KG1 (cell line): ENCODE measurements around the gene PHACTR3.

Experiments used
- DNase-seq: peaks from one replicate; lab custom pipeline; 2025; lab: John Stamatoyannopoulos, UW

Gene PHACTR3

DNA sequence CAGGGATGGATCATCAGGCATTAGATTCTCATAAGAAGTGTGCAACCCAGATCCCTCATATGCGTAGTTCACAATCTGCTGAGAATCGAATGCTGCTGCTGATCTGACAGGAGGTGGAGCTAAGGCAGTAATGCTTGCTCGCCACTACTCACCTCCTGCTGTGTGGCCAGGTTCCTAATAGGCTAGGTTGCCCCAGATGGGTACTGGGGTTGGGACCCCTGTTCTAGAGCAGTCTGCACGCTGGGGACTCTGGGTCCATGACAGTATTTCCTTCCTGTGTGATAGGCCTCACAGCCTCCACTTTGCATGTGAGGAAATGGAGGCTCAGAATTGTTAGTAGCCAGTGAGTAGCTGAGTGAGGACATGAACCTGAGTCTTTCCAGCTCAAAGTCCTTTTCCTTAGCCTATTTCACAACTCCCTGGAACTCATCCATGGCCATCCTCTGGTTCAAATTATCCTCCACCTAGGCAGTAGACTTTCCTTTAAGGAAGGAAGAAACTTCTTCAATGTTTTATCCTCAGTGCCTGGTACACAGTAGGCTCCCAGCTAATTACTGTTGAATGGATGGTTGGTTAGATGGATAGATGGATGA is 211.9 kb downstream of the PHACTR3 start:
- DNase-seq = no peak

GRCh38 chr20:59817406-59817805 is 213.1 kb downstream of the PHACTR3 start:
- DNase-seq = no peak

- DNase-seq = no peak
Observed at GRCh38 chr20:59817846-59818615, 213.7 kb downstream of the PHACTR3 start.

DNA sequence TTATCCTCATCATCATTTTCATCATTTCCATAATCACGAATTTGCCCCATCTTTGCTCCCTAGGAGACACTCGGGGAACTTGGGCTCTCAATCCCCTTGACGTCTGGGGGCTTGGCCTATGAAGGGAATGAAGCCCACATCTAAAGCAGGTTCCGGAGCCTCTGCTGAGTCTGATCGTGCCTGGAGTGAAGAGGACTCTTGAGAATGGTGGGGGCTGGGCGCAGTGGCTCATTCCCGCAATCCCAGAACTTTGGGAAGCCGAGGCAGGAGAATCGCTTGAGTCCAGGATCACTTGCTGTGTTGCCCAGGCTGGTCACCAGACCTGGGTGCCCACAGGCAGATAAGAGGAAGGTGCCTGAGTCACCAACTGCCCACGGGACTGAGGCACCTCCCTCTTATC is 214.6 kb downstream of the PHACTR3 start:
- DNase-seq = no peak

- no peak for DNase-seq
Observed at GRCh38 chr20:59819496-59820203, 215.3 kb downstream of the PHACTR3 start.

DNA sequence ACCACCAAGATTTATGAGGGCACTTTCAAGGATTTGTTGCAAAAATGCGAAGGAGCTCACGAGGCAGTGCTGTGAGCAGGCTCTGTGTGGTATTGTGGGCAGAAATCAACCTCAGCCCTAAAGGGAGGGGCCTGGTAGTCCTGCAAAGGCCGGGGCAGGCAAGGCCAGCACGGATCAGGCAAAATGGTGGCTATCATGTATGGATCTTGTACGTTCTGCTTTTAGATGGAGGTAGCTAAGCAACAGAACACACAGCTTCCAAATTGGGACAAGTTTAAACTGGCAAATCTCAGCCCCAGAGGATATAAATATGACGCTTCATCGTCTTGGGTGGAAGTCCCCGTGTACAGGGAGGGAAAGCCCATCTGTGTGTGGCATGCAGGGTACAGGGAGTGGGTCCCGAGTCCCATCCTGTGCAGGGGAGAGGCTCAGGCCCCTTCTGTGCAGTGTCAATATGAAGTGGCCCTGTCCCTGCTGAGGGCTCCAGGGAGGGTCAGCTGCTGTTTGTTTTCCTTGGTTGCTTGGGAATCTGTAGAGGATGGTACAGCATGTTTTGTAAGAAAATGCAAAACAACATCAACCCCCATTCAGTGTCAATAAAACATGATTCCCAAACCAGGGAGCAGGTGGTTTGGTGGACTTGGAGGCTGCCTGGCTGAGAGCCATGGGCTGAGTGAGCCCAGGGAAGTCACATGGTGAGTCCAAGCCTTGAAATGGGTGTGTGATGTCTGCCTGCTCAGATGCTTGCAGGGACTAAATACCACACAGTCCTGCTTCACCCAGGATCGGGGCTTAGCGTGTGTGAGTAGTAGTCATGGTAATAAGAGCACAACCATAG is 216.1 kb downstream of the PHACTR3 start:
- no peak for DNase-seq

- DNase-seq = no peak
Observed at GRCh38 chr20:59821201-59821600, 216.9 kb downstream of the PHACTR3 start.

DNA sequence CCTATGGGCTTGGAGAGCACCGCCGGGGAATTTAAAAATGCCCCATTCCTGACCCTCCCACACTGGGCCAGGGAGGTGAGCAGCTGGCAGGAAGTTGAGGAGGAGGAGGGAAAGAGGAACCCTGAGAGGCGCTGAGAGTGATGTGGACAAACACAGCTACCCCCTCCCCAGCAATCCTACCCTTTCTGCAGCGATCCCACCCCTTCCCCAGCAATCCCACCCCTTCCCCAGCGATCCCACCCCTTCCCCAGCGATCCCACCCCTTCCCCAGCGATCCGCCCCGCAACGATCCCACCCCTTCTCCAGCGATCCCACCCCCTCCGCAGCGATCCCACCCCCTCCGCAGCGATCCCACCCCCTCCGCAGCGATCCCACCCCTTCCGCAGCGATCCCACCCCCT is 217.4 kb downstream of the PHACTR3 start:
- DNase-seq = no peak

- DNase-seq = no peak
Observed at GRCh38 chr20:59822291-59823029, 218.1 kb downstream of the PHACTR3 start.

DNA sequence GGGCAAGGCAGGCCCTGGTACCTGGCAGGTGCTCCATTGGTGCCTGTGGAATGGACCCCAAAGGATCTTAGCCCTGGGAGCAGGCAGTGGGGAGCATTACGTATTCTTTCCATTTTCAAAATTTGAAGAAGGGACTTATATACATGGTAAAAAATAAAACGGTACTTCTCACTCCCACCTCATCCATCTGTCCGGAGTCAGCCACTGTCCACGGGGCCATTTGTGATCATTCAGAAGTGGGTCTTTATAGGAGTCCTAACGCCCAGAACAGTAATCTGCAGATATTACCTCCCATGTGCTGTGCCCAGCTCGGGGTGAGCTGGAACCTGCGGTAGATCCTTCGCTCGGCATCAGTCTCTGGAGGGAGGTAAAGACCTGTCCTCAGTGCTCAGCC is 218.7 kb downstream of the PHACTR3 start:
- no peak for DNase-seq

DNA sequence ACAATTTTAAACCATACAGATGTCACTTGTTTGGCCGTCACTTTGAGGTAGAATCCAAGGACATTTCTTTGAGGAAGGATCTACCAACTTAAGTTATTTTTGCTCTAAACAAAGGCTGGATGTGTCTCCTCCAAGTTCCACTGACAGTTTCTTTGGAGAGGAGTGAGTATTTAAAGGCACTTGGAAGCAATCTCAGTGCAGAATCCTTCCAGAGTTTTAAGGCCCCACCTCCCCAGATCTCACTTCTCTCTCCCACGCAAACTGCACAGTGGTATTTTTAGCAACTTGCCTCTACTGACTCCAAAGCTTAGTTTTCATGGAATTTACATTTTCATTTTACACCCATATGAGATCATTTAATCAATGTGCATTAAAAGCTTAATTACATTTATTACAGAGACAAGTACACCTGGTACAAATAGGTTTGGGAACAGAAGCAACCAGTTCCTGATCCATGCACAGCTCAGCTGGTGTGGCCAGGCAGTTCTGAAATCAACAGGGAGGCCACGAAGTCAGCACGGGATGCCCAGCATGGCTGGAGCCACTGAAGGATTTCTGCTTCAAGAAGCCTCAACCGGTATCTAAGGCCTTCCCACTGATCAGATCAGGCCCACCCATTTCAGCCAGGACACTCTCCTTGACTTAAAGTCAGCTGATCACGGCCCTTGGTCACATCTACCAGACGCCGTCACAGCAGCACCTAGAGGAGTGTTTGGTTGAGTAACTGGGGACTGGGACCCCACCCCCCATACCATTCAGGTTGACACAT is 219.3 kb downstream of the PHACTR3 start:
- no peak for DNase-seq

DNA sequence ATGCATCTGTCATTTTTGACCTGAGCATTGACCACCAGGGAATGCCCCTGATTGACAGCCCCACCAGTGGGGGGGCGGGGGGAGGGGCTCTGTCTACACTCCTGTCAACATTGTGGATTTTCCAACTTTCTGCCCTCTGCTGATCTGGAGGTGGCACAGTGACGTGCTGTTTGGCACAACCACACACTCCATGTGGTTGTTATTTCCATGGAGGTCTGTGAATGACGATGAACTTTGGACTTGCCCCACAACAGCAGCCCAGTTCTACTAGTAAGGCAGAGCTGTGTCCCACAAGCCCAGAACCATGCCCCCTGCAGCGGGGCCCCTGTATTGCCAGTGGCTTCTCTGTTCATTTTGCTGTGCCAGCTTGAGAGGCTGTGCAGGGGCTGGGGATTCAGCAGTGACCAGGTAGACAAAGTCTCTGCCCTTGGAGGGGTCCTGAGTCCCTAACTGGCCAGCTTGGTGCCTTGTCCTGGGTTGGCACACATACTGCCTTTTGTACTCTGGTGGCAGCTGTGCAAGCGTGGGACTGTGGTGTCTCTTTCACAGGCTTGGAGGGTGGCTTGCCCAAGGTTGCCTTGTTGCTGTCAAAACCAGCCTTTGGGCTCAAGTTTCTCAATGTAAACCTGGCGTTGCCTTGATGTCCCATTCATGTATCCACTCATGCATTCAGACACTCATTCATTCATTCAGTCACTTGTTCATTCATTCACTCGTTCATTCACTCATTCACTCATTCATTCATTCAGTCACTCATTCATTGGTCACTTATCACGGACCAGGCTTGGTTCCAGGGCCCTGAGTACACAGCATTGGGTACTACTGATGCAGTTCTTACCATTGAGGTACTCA is 220.6 kb downstream of the PHACTR3 start:
- DNase-seq = no peak

DNA sequence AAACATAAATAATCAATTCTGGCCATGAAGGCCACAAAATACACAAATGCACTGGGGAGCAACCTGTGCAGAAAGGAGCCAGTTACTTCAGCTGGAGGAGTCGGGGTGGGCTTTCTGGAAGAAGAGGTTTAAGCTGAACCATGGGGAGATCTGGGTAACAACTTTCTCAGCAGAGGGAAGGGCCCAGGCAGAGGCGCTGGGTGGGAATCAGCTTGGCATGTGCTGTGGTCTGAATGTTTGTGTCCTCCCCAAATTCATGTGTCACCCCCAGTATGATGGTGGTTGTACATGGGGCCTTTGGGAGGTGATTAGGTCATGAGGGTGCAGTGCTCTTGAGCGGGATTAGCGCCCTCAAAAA is 221.2 kb downstream of the PHACTR3 start:
- no peak for DNase-seq

- DNase-seq = no peak
Observed at GRCh38 chr20:59825944-59826759, 221.8 kb downstream of the PHACTR3 start.

GRCh38 chr20:59827138-59828056 is 223.1 kb downstream of the PHACTR3 start:
- DNase-seq = no peak

DNA sequence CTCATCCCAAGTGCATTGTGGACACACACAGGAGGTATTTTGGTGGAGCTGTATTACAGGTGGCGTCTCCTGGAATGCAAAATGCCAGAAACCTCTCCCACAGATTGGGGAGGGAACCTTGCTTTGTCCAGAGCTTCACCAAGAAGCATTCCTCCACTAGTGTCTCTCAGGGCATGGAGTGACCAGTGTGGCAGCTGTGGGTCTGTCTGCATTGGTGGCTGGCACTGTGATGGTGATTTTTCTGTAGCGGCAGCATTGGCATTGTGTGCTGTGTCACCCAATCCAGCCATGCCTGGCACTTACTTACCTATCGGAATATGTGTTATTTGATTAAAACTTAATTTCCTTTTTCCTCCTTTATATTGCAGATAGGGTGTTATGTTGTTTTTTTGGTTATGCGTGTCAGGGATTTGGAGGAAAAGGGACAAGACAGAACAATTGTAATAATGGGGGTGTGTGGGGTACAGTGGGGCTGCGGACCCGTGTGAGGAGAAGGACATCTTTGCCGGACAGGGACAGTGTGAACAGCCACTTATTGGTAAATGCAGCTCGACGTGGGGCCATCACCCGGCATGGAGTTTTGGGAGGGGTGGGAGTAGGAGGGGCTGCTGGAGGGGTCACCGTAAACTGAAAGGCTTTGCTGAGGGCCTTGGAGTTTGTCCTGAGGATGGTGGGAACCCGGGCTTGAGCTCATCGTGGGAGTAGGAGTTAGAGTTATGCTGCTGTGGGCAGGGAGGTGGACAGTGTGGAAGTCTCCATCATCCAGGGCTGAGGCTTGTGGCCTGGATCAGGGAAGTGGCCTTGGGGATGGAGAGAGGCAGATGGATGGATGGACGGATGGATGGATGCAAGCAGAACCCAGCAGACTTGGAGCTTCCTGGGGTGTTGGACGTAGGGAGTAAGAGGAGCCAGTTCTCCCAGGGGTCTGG is 224.0 kb downstream of the PHACTR3 start:
- no peak for DNase-seq
